K562 (cell line): ENCODE measurements around the gene FOXD2. TPM values are rescaled to one million over a fixed set of nuclear protein-coding genes. Genes with fewer than 3 reads are reported as not detected.

ENCODE experiments used
- ATAC-seq: fragments of 200-7000 bp; cut with Tn5 transposase; 3 replicates; pipeline ENCODE4 v1.9.1; 2020; ENCODE audit warnings: moderate library complexity
- BruUV-seq: library from RNA; stranded (reverse); fragments of 400-500 nt; replicated peaks from 2 replicates; lab custom pipeline; 2021; lab: Mats Ljungman, UMichigan
- CTCF ChIA-PET: fragments of 300-600 bp; formaldehyde crosslinking; extraction: SDS; loops from one replicate; lab custom pipeline; 2021; ENCODE audit warnings: low intra/inter-chr PET ratio; lab: Yijun Ruan, JAX
- POLR2A ChIA-PET: fragments of 300-600, 350-650 bp; sonication (Branson Sonifier 250); formaldehyde crosslinking; extraction: SDS; loops from one replicate; lab custom pipeline; 2021; ENCODE audit warnings: antibody characterized with exemption, inconsistent platforms; lab: Yijun Ruan, JAX
- DNase-seq, 4 experiments: peaks; one replicate each; pipeline versions ENCODE4 v3.0.0 to v3.0.0-alpha.2; 2011 to 2018; ENCODE audit warnings: low spot score in 3 of 4, mixed read lengths in 3 of 4; ENCODE audit errors: extremely low read depth in 1 of 4
- FAIRE-seq: peaks from 2 replicates; lab custom pipeline; 2011; peaks lifted over from hg19 to GRCh38; lab: Jason Lieb, UNC
- H2AFZ ChIP-seq: 2 replicates; pipeline ENCODE4 v1.6.0; 2011; ENCODE audit warnings: low read depth, low read length, control low read depth, inconsistent platforms
- H3K27ac ChIP-seq: fragments of 200-600 bp; 3 replicates; pipeline ENCODE4 v1.8.0; 2011; ENCODE audit warnings: low read depth, mild to moderate bottlenecking, control low read depth, inconsistent platforms, low read length, moderate library complexity, mixed read lengths; ENCODE audit errors: extremely low read depth
- H3K27me3 ChIP-seq, 2 experiments: fragments of 300-600 bp in 1 of 2; 2 replicates in 1 of 2; 3 replicates in 1 of 2; pipeline versions ENCODE4 v1.6.0 to v1.8.0; 2011; ENCODE audit warnings: inconsistent platforms in 2 of 2, low read length in 2 of 2, mild to moderate bottlenecking in 1 of 2, mixed read lengths in 1 of 2, moderate library complexity in 1 of 2; ENCODE audit not compliant: control insufficient read depth in 2 of 2, insufficient read depth in 2 of 2
- H3K36me3 ChIP-seq: fragments of 300-600 bp; 3 replicates; pipeline ENCODE4 v1.8.0; 2011; ENCODE audit warnings: mild to moderate bottlenecking, low read length, inconsistent platforms; ENCODE audit not compliant: control insufficient read depth, insufficient read depth
- H3K4me1 ChIP-seq, 2 experiments: fragments of 200-600 bp in 1 of 2; replicated peaks in 1 of 2; 2 replicates in 1 of 2; 3 replicates in 1 of 2; pipeline versions ENCODE4 v1.5.1 to v1.8.0; 2011; ENCODE audit warnings: inconsistent platforms in 2 of 2, low read length in 2 of 2, mild to moderate bottlenecking in 1 of 2, mixed read lengths in 1 of 2, moderate library complexity in 1 of 2; ENCODE audit not compliant: control insufficient read depth in 2 of 2, insufficient read depth in 2 of 2
- H3K4me2 ChIP-seq: 2 replicates; pipeline ENCODE4 v1.6.1; 2011; ENCODE audit warnings: low read length, control low read depth, inconsistent platforms, mixed read lengths; ENCODE audit not compliant: insufficient read depth
- H3K4me3 ChIP-seq: fragments of 200-600 bp; sonication (generic), shearing (Covaris generic); 2 replicates; pipeline ENCODE4 v1.5.1; 2016; ENCODE audit warnings: control low read depth, inconsistent platforms
- H3K79me2 ChIP-seq: fragments of 200-600 bp; 3 replicates; pipeline ENCODE4 v1.8.0; 2011; ENCODE audit warnings: low read length, inconsistent platforms; ENCODE audit not compliant: control insufficient read depth, insufficient read depth
- H3K9ac ChIP-seq, 2 experiments: 2 replicates each; pipeline versions ENCODE4 v1.6.0 to v1.6.1; 2011; ENCODE audit warnings: low read depth in 2 of 2, low read length in 2 of 2, control low read depth in 1 of 2, inconsistent platforms in 1 of 2, mild to moderate bottlenecking in 1 of 2, mixed read lengths in 1 of 2; ENCODE audit not compliant: insufficient read depth in 1 of 2
- H3K9me1 ChIP-seq: one replicate; pipeline ENCODE4 v1.6.0; 2011; ENCODE audit warnings: inconsistent platforms, mild to moderate bottlenecking, low read length, moderate library complexity; ENCODE audit not compliant: control insufficient read depth, insufficient read depth
- H3K9me3 ChIP-seq: replicated peaks from 2 replicates; pipeline ENCODE4 v1.5.1; 2011; ENCODE audit warnings: low read depth, low read length, inconsistent platforms; ENCODE audit not compliant: control insufficient read depth, insufficient read depth
- H4K20me1 ChIP-seq: replicated peaks from 2 replicates; pipeline ENCODE4 v1.6.1; 2011; ENCODE audit warnings: low read length, inconsistent platforms, mixed read lengths; ENCODE audit not compliant: control insufficient read depth, insufficient read depth
- CBFA2T2 ChIP-seq: fragments of 450-650 bp; conservative IDR thresholded peaks from 2 replicates; pipeline ENCODE4 v1.6.1; 2017; ENCODE audit warnings: mild to moderate bottlenecking
- ETV6 ChIP-seq, 3 experiments: fragments of 150-350 bp in 1 of 3; sonication (generic) in 1 of 3; formaldehyde crosslinking in 1 of 3; IDR thresholded peaks; 2 replicates each; pipeline versions ENCODE4 v1.6.1 to v1.8.0; 2014 to 2022; ENCODE audit warnings: borderline replicate concordance in 2 of 3, low read depth in 2 of 3, antibody characterized with exemption in 1 of 3, low read length in 1 of 3, mild to moderate bottlenecking in 1 of 3, missing genetic modification reagents in 1 of 3
- HMGN3 ChIP-seq: IDR thresholded peaks from 2 replicates; pipeline ENCODE4 v1.6.1; 2011; ENCODE audit warnings: borderline replicate concordance, low read depth, mild to moderate bottlenecking, mixed read lengths, low read length; ENCODE audit not compliant: insufficient read length; ENCODE audit errors: extremely low read depth
- KLF6 ChIP-seq: fragments of 250-450 bp; sonication (Bioruptor Pico); IDR thresholded peaks from 2 replicates; pipeline ENCODE4 v1.4.0; 2020; ENCODE audit warnings: mild to moderate bottlenecking, moderate library complexity, borderline replicate concordance
- MTF1 ChIP-seq: fragments of 250-450 bp; sonication (Bioruptor Pico); IDR thresholded peaks from 2 replicates; pipeline ENCODE4 v1.9.0; 2021; ENCODE audit warnings: moderate library complexity, mild to moderate bottlenecking, inconsistent platforms, borderline replicate concordance
- PHB ChIP-seq: fragments of 250-450 bp; sonication (Bioruptor Pico); IDR thresholded peaks from 2 replicates; pipeline ENCODE4 v1.5.0; 2021
- SAP30 ChIP-seq: fragments of 200-600 bp; sonication (generic); IDR thresholded peaks from 2 replicates; pipeline ENCODE4 v1.6.1; 2012; ENCODE audit warnings: borderline replicate concordance, low read depth, mild to moderate bottlenecking, moderate library complexity, low read length, control low read depth, inconsistent platforms; ENCODE audit not compliant: insufficient read depth, poor library complexity, severe bottlenecking
- SPI1 ChIP-seq: IDR thresholded peaks from 2 replicates; pipeline ENCODE4 v1.6.1; 2011; ENCODE audit warnings: low read depth, low read length, control low read depth, borderline replicate concordance
- ZEB2 ChIP-seq: fragments of 450-650 bp; IDR thresholded peaks from 2 replicates; pipeline ENCODE4 v1.6.1; 2016
- ZNF197 ChIP-seq: fragments of 200-800 bp; sonication (Bioruptor generic); IDR thresholded peaks from 2 replicates; pipeline ENCODE4 v1.6.1; 2016; ENCODE audit warnings: low read depth, missing genetic modification characterization, missing compliant biosample characterization
- ZNF436 ChIP-seq: fragments of 250-450, 450-650 bp; sonication (Bioruptor Pico); formaldehyde crosslinking; IDR thresholded peaks from 2 replicates; pipeline ENCODE4 v1.7.0; 2020; ENCODE audit warnings: mild to moderate bottlenecking
- WGBS: fragments of 100-300 bp; shearing (Covaris generic); methylation state at CpG from one replicate; pipeline ENCODE4 v1.1.6; 2016; ENCODE audit warnings: low coverage, mixed read lengths; ENCODE audit not compliant: insufficient coverage; ENCODE audit errors: missing lambda C conversion rate; 5-methylcytosine and 5-hydroxymethylcytosine counted together
- in situ Hi-C: fragments of 300-500 bp; cut with MboI; formaldehyde crosslinking; loops from 4 replicates; pipeline ENCODE4 v1.15.0; 2018; ENCODE audit warnings: inconsistent platforms, mixed read lengths
- intact Hi-C: fragments of 100-400 bp; cut with micrococcal nuclease; formaldehyde crosslinking; loops from 2 replicates; pipeline ENCODE4 v1.14.2; 2022
- polyA plus RNA-seq, 8 experiments: library from polyadenylated mRNA; depleted of rRNA in 4 of 8; stranded (reverse) in 5 of 8; unstranded in 3 of 8; fragments of >200 nt; fragmentation: Nextera tagmentation in 2 of 8; fragmentation: Illumina TruSeq in 1 of 8; extraction: Ambion mirVana in 2 of 8; extraction: Trizol in 1 of 8; gene quantifications; 2 replicates each; pipeline versions ENCODE4 v1.2.1 to v1.2.3, GENCODE V29; 2011 to 2014; ENCODE audit warnings: inconsistent platforms in 1 of 8, missing spikeins in 1 of 8
- total RNA-seq, 7 experiments: library from RNA; depleted of rRNA in 6 of 7; stranded (reverse); fragments of >200 nt in 6 of 7; fragmentation: Illumina TruSeq in 2 of 7; extraction: Trizol in 2 of 7; gene quantifications; 2 replicates each; pipeline versions ENCODE4 v1.2.1 to v1.2.3, GENCODE V29; 2011 to 2021; ENCODE audit warnings: low replicate concordance in 1 of 7
- TF ChIP-seq, protein P1 (sequence below): fragments of 450-650 bp; formaldehyde crosslinking; IDR thresholded peaks from 2 replicates; pipeline ENCODE4 v1.4.0; 2020; ENCODE audit warnings: mild to moderate bottlenecking, mixed read lengths
- TF ChIP-seq, protein P2 (sequence below): fragments of 250-450 bp; sonication (Bioruptor Pico); IDR thresholded peaks from 2 replicates; pipeline ENCODE4 v1.8.0; 2021; ENCODE audit warnings: moderate library complexity, mild to moderate bottlenecking, inconsistent platforms
- TF ChIP-seq, protein P3 (sequence below): sonication (generic); formaldehyde crosslinking; IDR thresholded peaks from 2 replicates; pipeline ENCODE4 v1.8.1; 2023; ENCODE audit warnings: mild to moderate bottlenecking, missing genetic modification reagents
- TF ChIP-seq, protein P4 (sequence below): fragments of 250-450 bp; sonication (Bioruptor Pico); IDR thresholded peaks from 2 replicates; pipeline ENCODE4 v1.8.0; 2021; ENCODE audit warnings: moderate library complexity, mild to moderate bottlenecking, inconsistent platforms
- TF ChIP-seq, protein P5 (sequence below): sonication (generic); formaldehyde crosslinking; IDR thresholded peaks from 2 replicates; pipeline ENCODE4 v1.8.0; 2022; ENCODE audit warnings: mild to moderate bottlenecking, missing genetic modification reagents

FOXD2 gene
- total and polyA plus RNA-seq, 9 of the 15 experiments (the other 6 are each of a cell fraction or from before 2014, with no cell fraction given), result 0.06 to 1.2 (median 0.22) TPM

DNA sequence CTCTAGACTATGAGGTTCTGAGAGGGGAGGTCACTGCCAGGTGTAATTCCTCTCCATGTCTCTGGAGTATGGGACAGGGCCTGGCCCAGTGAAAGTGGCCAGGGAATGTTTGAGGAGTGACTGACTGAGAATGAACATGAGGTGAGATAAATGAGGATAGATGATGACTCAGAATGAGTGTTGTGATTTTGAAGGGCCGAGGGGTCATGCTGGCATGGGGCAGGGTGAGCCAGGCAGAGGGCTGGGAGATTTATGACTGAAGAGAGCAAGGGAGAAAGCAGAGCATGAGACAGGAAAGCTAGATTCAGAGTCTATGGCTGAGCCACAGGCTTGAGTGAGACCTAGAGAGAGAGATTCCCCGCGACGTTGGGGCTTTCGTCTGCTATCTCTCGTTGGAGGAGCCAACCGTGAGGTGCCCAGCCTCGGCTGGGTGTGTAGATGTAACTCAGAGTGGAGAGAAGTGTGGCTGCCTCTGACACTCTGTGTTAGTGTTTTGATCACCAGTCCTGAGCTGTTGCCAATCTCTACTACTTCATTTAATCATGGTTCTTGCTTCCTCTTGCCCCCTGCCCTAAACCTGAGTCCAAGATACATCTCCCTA, 50.1 kb downstream of the FOXD2 start:
- Histone ChIP-seq H3K9me3 (no peaks in the 10 kb centered on the region), H3K27me3 (peaks cover 4 to 36% of the 10 kb centered on the region in 2 experiments; a peak in 4 of 5 replicates), H4K20me1 (no peaks in the 10 kb centered on the region), H3K27ac (no peak overlapping the region), H2AFZ (no peak overlapping the region), H3K36me3 (no peaks in the 10 kb centered on the region), H3K9ac (no peak overlapping the region), H3K9me1 (no peaks in the 10 kb centered on the region), H3K4me1 (no peaks in the 10 kb centered on the region), H3K79me2 (no peaks in the 10 kb centered on the region), H3K4me3 (no peak overlapping the region), H3K4me2 (no peak overlapping the region)
- no peak for ATAC-seq
- POLR2A ChIA-PET, result no interaction called here
- BruUV-seq, result no TSS peak
- no peak for FAIRE-seq
- CTCF ChIA-PET, result no interaction called here
- in situ Hi-C loops, result no loop called here
- intact Hi-C loops, result no loop called here
- no peak for DNase-seq
- WGBS, result under 1% methylated on average over 8 of the region's 8 CpGs
- TF ChIP-seq HMGN3 (no peak), KLF6 (CRISPR knock-in tag) (no peak), ZNF197 (CRISPR knock-in tag) (no peak), ETV6 (IDR thresholded peaks at IDR 0.05; ENCODE audit: borderline replicate concordance in 1 of 2, low read depth in 2 of 2, low read length in 1 of 2) (no peak), ETV6 (CRISPR knock-in tag; IDR thresholded peaks at IDR 0.05; ENCODE audit: borderline replicate concordance) (no peak), PHB (CRISPR knock-in tag) (no peak), ZNF436 (CRISPR knock-in tag) (no peak), ZEB2 (no peak), CBFA2T2 (no peak), SAP30 (no peak), SPI1 (no peak), MTF1 (no peak)
- TF ChIP-seq, protein P1, sequence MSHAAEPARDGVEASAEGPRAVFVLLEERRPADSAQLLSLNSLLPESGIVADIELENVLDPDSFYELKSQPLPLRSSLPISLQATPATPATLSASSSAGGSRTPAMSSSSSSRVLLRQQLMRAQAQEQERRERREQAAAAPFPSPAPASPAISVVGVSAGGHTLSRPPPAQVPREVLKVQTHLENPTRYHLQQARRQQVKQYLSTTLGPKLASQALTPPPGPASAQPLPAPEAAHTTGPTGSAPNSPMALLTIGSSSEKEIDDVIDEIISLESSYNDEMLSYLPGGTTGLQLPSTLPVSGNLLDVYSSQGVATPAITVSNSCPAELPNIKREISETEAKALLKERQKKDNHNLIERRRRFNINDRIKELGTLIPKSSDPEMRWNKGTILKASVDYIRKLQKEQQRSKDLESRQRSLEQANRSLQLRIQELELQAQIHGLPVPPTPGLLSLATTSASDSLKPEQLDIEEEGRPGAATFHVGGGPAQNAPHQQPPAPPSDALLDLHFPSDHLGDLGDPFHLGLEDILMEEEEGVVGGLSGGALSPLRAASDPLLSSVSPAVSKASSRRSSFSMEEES (CRISPR knock-in tag), result no peak
- TF ChIP-seq, protein P2, sequence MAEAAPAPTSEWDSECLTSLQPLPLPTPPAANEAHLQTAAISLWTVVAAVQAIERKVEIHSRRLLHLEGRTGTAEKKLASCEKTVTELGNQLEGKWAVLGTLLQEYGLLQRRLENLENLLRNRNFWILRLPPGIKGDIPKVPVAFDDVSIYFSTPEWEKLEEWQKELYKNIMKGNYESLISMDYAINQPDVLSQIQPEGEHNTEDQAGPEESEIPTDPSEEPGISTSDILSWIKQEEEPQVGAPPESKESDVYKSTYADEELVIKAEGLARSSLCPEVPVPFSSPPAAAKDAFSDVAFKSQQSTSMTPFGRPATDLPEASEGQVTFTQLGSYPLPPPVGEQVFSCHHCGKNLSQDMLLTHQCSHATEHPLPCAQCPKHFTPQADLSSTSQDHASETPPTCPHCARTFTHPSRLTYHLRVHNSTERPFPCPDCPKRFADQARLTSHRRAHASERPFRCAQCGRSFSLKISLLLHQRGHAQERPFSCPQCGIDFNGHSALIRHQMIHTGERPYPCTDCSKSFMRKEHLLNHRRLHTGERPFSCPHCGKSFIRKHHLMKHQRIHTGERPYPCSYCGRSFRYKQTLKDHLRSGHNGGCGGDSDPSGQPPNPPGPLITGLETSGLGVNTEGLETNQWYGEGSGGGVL (CRISPR knock-in tag), result no peak
- TF ChIP-seq, protein P3, sequence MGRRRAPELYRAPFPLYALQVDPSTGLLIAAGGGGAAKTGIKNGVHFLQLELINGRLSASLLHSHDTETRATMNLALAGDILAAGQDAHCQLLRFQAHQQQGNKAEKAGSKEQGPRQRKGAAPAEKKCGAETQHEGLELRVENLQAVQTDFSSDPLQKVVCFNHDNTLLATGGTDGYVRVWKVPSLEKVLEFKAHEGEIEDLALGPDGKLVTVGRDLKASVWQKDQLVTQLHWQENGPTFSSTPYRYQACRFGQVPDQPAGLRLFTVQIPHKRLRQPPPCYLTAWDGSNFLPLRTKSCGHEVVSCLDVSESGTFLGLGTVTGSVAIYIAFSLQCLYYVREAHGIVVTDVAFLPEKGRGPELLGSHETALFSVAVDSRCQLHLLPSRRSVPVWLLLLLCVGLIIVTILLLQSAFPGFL (CRISPR knock-in tag), result no peak
- TF ChIP-seq, protein P4, sequence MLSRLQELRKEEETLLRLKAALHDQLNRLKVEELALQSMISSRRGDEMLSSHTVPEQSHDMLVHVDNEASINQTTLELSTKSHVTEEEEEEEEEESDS (CRISPR knock-in tag), result no peak
- TF ChIP-seq, protein P5, sequence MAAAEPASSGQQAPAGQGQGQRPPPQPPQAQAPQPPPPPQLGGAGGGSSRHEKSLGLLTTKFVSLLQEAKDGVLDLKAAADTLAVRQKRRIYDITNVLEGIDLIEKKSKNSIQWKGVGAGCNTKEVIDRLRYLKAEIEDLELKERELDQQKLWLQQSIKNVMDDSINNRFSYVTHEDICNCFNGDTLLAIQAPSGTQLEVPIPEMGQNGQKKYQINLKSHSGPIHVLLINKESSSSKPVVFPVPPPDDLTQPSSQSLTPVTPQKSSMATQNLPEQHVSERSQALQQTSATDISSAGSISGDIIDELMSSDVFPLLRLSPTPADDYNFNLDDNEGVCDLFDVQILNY (CRISPR knock-in tag), result no peak
